Endothelial cell of umbilical vein (primary cell): ENCODE data around the gene TMEM200B. TPM values are rescaled to one million over a fixed set of nuclear protein-coding genes. Genes with fewer than 3 reads are reported as not detected.

Experiments used
- BruUV-seq: library from RNA; stranded (reverse); fragments of 400-500 nt; replicated peaks from 2 replicates; lab custom pipeline; 2021; lab: Mats Ljungman, UMichigan
- CTCF ChIA-PET: fragments of 300-600, 350-600 bp; sonication (Branson Sonifier 250); formaldehyde crosslinking; loops from one replicate; lab custom pipeline; 2021; ENCODE audit warnings: antibody characterized with exemption, inconsistent platforms; lab: Charles Lee
- POLR2A ChIA-PET: fragments of 300-600, 350-600 bp; sonication (Branson Sonifier 250); formaldehyde crosslinking; loops from one replicate; lab custom pipeline; 2021; ENCODE audit warnings: antibody characterized with exemption, inconsistent platforms; lab: Charles Lee
- DNase-seq: peaks from one replicate; pipeline ENCODE4 v3.0.0-alpha.2; 2011; ENCODE audit warnings: low read depth, low spot score
- FAIRE-seq: peaks from 2 replicates; lab custom pipeline; 2011; peaks lifted over from hg19 to GRCh38; lab: Jason Lieb, UNC
- H2AFZ ChIP-seq: 2 replicates; pipeline ENCODE4 v1.6.0; 2012; ENCODE audit warnings: low read depth, low read length, control low read depth, inconsistent platforms
- H3K27ac ChIP-seq: 2 replicates; pipeline ENCODE4 v1.5.1; 2011; ENCODE audit warnings: low read depth, mild to moderate bottlenecking, control low read depth, low read length, moderate library complexity; ENCODE audit not compliant: insufficient read depth
- H3K27me3 ChIP-seq, 2 experiments: 2 replicates each; pipeline versions ENCODE4 v1.6.0 to v1.6.1; 2011; ENCODE audit warnings: low read length in 2 of 2, mixed read lengths in 1 of 2; ENCODE audit not compliant: control insufficient read depth in 2 of 2, insufficient read depth in 2 of 2
- H3K36me3 ChIP-seq, 2 experiments: 2 replicates in 1 of 2; 3 replicates in 1 of 2; pipeline ENCODE4 v1.5.1; 2011; ENCODE audit warnings: low read length in 2 of 2, mild to moderate bottlenecking in 1 of 2, moderate library complexity in 1 of 2; ENCODE audit not compliant: control insufficient read depth in 2 of 2, insufficient read depth in 2 of 2; ENCODE audit errors: extremely low read depth in 1 of 2
- H3K4me1 ChIP-seq: 3 replicates; pipeline ENCODE4 v1.5.1; 2011; ENCODE audit warnings: mild to moderate bottlenecking, low read length; ENCODE audit not compliant: control insufficient read depth, insufficient read depth; ENCODE audit errors: extremely low read depth
- H3K4me2 ChIP-seq: 2 replicates; pipeline ENCODE4 v1.6.1; 2011; ENCODE audit warnings: low read length, control low read depth, mixed read lengths; ENCODE audit not compliant: insufficient read depth
- H3K4me3 ChIP-seq, 3 experiments: fragments of 200-600 bp in 1 of 3; sonication (generic), shearing (Covaris generic) in 1 of 3; replicated peaks in 1 of 3; 2 replicates each; pipeline ENCODE4 v1.5.1; 2011 to 2016; ENCODE audit warnings: control low read depth in 3 of 3, low read length in 3 of 3, mild to moderate bottlenecking in 2 of 3, inconsistent platforms in 1 of 3, low read depth in 1 of 3, moderate library complexity in 1 of 3; ENCODE audit not compliant: insufficient read depth in 1 of 3
- H3K79me2 ChIP-seq: 2 replicates; pipeline ENCODE4 v1.6.0; 2012; ENCODE audit warnings: low read length, inconsistent platforms; ENCODE audit not compliant: control insufficient read depth, insufficient read depth
- H3K9ac ChIP-seq: replicated peaks from 2 replicates; pipeline ENCODE3; 2011; ENCODE audit warnings: low read length, control low read depth; ENCODE audit not compliant: insufficient read depth; ENCODE audit errors: extremely low read depth
- H3K9me1 ChIP-seq: replicated peaks from 3 replicates; pipeline ENCODE4 v1.6.0; 2011; ENCODE audit warnings: mild to moderate bottlenecking, low read length; ENCODE audit not compliant: control insufficient read depth, insufficient read depth; ENCODE audit errors: extremely low read depth
- H3K9me3 ChIP-seq: replicated peaks from 2 replicates; pipeline ENCODE4 v1.5.1; 2012; ENCODE audit warnings: low read length, inconsistent platforms; ENCODE audit not compliant: control insufficient read depth, insufficient read depth
- H4K20me1 ChIP-seq: replicated peaks from 2 replicates; pipeline ENCODE3; 2011; ENCODE audit warnings: mild to moderate bottlenecking, low read length; ENCODE audit not compliant: control insufficient read depth, insufficient read depth; ENCODE audit errors: extremely low read depth
- EZH2 ChIP-seq: IDR thresholded peaks from 2 replicates; pipeline ENCODE4 v1.6.1; 2012; ENCODE audit warnings: borderline replicate concordance, low read depth, mild to moderate bottlenecking, moderate library complexity, low read length, inconsistent platforms; ENCODE audit not compliant: severe bottlenecking
- FOS ChIP-seq: IDR thresholded peaks from 2 replicates; pipeline ENCODE4 v1.6.1; 2011; ENCODE audit warnings: mild to moderate bottlenecking, low read length, moderate library complexity, borderline replicate concordance; ENCODE audit not compliant: insufficient read depth
- JUN ChIP-seq: IDR thresholded peaks from 2 replicates; pipeline ENCODE4 v1.6.1; 2011; ENCODE audit warnings: borderline replicate concordance, low read depth; ENCODE audit not compliant: insufficient read length, insufficient read depth
- POLR2AphosphoS5 ChIP-seq: IDR thresholded peaks from 2 replicates; pipeline ENCODE4 v1.6.1; 2012; ENCODE audit warnings: low read depth, mild to moderate bottlenecking, control low read depth, low read length, moderate library complexity; ENCODE audit not compliant: insufficient read depth
- dilution Hi-C: fragments of 300-500 bp; cut with MboI; formaldehyde crosslinking; loops from one replicate; pipeline ENCODE4 v1.15.0; 2019; ENCODE audit warnings: low sequenced_read_pairs; ENCODE audit not compliant: extremely low pct_ligation_motif_present
- intact Hi-C: fragments of 100-400 bp; cut with micrococcal nuclease; formaldehyde crosslinking; loops from one replicate; pipeline ENCODE4 v1.10.0; 2022
- polyA plus RNA-seq, 4 experiments: library from polyadenylated mRNA; depleted of rRNA in 3 of 4; stranded (reverse) in 3 of 4; unstranded in 1 of 4; fragments of >200 nt; gene quantifications; 2 replicates each; pipeline versions ENCODE4 v1.2.1 to v1.2.3, GENCODE V29; 2011 to 2012; ENCODE audit warnings: missing spikeins in 1 of 4
- total RNA-seq: library from RNA; stranded (reverse); gene quantifications from 2 replicates; pipeline ENCODE4 v1.2.3, GENCODE V29; 2021
- TF ChIP-seq, protein P1 (sequence below), 2 donors: IDR thresholded peaks; 1 replicate in 1 of 2; 2 replicates in 1 of 2; pipeline ENCODE4 v1.5.1; 2011; ENCODE audit warnings: low read length in 2 of 2, mild to moderate bottlenecking in 2 of 2, moderate library complexity in 2 of 2, control low read depth in 1 of 2, inconsistent platforms in 1 of 2, low read depth in 1 of 2; ENCODE audit not compliant: insufficient read depth in 1 of 2; ENCODE audit errors: extremely low read depth in 1 of 2
- TF ChIP-seq, protein P2 (sequence below): IDR thresholded peaks from 2 replicates; pipeline ENCODE4 v1.6.1; 2011; ENCODE audit not compliant: insufficient read depth, insufficient read length

Gene TMEM200B
- total and polyA plus RNA-seq, 2 donors (not counting 3 experiments of a cell fraction or from before 2014, with no cell fraction given), result 0.72 to 1.6 TPM

DNA sequence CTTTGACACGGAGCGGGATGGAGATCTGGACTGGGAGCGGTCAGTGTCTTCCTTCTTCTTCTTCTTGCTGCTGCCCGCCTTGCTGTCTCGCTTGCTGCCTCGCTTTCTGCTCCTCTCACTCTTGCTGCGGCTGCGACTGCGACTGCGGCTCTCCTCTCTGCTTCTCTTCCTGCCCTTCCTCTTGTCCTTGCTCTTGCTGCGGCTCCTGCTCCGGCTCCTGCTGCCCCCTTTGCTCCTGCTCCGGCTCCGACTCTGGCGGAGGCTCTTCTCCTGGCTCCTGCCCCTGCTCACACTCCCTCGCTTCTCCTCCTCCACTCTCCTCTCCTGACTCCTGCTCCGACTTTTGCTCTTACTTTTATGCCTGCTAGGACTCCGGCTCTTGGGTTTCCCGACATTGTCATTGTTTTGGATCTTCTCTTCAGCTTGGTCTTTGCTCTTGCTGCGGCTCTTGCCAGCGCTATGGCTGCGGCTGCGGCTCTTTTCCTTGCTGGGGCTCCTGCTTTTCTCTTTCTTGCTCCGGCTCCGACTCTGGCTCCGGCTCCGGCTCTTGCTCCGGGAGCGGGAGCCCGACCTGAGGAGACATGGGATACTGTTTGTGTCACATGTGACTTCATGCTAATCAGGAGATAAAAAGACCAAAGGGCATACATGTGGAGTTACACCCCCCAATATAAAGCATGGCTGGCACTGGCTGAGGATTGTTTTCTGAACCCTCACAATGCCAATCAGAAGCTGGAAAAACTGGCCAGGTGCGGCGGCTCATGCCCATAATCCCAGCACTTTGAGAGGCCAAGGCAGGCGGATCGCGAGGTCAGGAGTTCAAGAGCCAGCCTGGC, 25.2 kb upstream of the TMEM200B start:
- H3K27me3 ChIP-seq, result no peaks in the 10 kb centered on the region
- TF ChIP-seq, protein P1, sequence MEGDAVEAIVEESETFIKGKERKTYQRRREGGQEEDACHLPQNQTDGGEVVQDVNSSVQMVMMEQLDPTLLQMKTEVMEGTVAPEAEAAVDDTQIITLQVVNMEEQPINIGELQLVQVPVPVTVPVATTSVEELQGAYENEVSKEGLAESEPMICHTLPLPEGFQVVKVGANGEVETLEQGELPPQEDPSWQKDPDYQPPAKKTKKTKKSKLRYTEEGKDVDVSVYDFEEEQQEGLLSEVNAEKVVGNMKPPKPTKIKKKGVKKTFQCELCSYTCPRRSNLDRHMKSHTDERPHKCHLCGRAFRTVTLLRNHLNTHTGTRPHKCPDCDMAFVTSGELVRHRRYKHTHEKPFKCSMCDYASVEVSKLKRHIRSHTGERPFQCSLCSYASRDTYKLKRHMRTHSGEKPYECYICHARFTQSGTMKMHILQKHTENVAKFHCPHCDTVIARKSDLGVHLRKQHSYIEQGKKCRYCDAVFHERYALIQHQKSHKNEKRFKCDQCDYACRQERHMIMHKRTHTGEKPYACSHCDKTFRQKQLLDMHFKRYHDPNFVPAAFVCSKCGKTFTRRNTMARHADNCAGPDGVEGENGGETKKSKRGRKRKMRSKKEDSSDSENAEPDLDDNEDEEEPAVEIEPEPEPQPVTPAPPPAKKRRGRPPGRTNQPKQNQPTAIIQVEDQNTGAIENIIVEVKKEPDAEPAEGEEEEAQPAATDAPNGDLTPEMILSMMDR (IDR thresholded peaks at IDR 0.05; ENCODE audit: extremely low read depth in 1 of 2, insufficient read depth in 1 of 2, low read depth in 1 of 2, low read length in 2 of 2), result no peak
- TF ChIP-seq POLR2AphosphoS5 (no peak), FOS (no peak), JUN (no peak), EZH2 (no peak)
- TF ChIP-seq, protein P2, sequence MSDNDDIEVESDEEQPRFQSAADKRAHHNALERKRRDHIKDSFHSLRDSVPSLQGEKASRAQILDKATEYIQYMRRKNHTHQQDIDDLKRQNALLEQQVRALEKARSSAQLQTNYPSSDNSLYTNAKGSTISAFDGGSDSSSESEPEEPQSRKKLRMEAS, result no peak
- H3K9ac ChIP-seq, result no peak overlapping the region
- FAIRE-seq (no peak), DNase-seq (no peak)
- dilution Hi-C loops, result no loop called here
- no peaks in the 10 kb centered on the region for H4K20me1 ChIP-seq
- ChIA-PET POLR2A (no interaction called here), CTCF (interaction anchor here (0.7 to 1.2 kb wide), 2 partner anchors 14 to 25 kb away, joined by 3 to 5 read pairs; partner anchors contain the start of gene TMEM200B)
- H3K9me3 ChIP-seq, result no peaks in the 10 kb centered on the region
- H3K79me2 ChIP-seq, result no peaks in the 10 kb centered on the region
- no peaks in the 10 kb centered on the region for H3K9me1 ChIP-seq
- H3K4me3 ChIP-seq, result no peak overlapping the region
- no peak overlapping the region for H3K4me2 ChIP-seq
- H3K27ac ChIP-seq, result no peak overlapping the region
- no TSS peak for BruUV-seq
- H2AFZ ChIP-seq, result no peak overlapping the region
- no peaks in the 10 kb centered on the region for H3K4me1 ChIP-seq
- intact Hi-C loops, result no loop called here
- H3K36me3 ChIP-seq, result peaks cover 26 to 31% of the 10 kb centered on the region in 2 experiments
